Activated gamma-delta T cell (primary cell): ENCODE data around the gene TMCO4.
A peak's percentile ranks its signal among the peaks of the same experiment; 100 is the strongest.
"Not testable (repeated sequence)": the region's sequence is repeated elsewhere in the genome, so short reads cannot be mapped to it uniquely, and the experiment has no call there.

Experiments used
- DNase-seq: peaks from one replicate; lab custom pipeline; 2025; lab: John Stamatoyannopoulos, UW

The TMCO4 gene

DNA sequence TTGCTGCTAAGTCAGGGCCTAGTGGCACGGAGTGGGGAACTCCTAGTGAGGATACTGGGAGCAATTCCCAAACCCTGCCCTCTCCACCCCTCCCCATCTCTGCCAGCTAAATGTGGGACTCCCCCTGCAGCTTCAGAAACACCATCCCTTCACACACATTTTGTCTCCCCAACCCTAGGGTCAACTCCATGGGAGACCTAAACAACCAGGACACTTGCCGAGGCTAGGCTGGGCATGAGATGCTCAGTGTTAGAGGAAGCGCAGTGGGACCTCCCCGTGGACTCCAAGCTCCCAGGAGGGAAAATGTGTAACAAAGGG, 13.9 kb upstream of the TMCO4 start:
- DNase-seq: no peak

DNA sequence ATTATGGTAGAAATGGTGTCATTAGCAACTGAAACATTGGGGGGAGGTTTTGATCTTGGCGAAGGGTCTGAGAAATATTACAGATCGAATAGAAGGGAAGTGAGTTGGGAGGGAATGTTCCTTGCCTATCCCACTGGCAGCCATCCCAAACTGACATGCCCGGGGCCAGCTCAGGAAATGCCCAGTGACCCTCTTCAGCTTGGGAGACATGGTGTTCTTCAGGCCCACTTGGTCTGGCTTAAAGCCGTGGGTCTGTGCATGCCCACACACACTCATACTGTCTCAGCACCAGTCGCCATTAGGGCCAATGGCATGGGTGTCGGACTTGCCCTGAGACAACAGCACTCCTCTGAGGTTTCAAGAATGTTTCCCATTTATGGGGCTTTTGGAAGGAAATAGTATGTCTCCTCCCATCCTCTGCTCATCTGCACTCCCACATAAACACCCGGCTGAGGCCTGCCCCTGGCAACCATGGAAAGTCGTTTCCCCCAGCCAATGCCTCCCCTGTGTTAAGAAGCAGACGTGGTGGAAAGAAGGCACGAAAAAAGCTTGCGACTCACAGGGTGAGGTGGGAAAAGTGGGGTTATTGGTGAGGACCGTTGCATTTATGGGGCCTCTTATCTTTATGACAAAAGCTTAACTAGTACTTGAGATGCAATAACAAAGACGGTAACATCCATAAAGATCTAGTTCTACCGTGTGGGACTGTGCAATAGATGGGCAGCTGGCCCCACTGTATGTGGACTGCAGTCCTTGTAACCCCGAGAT, 13.3 kb upstream of the TMCO4 start:
- DNase-seq: no peak

DNA sequence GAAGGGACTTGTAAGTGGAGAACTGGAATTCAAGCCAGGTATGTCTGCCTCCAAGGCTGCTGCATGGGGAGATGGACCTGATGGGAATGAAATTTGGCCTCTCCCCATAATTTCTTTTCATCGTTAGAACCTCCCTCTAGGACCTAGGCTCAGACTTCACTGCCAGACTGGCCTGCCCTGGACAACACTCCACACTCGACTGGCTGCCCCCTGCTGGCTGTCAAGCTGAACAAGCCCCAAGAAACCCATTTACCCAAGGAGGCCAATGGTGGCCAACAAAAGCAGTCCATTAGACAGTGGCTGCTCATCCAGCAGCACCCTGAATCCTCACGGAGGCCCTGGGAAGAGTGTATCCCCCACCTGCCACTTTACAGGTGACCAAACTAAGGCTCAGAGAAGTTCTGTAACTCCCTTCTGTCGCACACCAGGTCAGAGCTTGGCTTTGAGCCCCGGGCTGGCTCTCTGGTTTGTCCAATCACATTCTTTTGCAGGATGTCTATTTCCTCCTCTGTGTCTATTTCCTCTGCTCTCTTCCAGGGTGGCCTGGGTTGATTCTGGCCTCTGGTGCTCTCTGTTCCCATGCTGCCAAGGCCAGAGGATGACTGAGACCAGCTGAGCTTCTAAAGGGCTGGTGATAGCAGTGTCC, 11.6 kb upstream of the TMCO4 start:
- no peak for DNase-seq

DNA sequence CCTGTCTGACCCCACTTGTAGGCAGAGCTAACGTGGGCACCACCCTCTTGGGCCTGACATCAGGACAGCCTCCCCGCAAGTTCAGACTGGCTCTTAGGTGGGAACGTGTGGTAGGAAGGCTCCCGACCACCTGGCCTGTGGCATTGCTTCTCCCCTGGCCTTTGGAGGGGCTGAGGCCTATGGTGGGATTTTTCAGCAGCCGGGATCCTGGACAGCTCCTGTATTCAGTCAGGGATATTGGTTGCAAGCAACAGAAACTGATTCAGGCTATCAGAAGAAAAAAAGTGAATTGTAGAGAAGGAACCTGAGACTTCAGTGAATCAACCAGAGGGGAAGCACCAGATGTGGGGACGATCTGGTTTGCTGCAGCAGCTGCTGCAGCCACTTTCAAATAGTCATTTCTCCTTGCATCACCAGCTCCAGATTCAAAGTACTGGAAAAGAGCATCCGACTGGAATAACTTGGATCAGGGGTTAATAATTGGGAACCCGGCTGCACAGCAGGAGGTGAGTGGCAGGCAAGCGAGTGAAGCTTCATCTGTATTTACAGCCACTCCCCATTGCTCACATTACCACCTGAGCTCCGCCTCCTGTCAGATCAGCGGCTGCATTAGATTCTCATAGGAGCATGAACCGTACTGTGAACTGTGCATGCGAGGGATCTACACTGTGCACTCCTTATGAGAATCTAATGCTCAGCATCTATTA, 9.5 kb upstream of the TMCO4 start:
- DNase-seq: no peak

DNA sequence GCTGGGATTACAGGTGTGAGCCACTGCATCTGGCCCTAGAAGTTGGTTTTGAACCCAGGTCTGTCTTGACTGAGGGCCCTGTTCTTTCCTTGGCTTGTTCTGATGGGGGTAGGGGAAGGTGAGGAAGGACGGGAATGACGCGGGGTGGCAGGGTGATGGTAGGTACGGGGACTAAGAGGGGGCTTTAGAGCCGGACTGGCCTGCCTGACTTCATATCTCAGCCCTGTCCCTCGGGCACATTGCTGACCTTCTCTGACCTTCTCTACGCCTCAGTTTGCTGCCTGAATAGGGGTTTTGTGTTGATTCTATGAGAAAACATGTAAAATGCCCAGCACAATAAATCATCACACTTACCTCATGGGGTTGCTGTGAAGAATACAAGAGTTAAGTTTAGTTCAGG, 8.6 kb upstream of the TMCO4 start:
- DNase-seq: no peak

DNA sequence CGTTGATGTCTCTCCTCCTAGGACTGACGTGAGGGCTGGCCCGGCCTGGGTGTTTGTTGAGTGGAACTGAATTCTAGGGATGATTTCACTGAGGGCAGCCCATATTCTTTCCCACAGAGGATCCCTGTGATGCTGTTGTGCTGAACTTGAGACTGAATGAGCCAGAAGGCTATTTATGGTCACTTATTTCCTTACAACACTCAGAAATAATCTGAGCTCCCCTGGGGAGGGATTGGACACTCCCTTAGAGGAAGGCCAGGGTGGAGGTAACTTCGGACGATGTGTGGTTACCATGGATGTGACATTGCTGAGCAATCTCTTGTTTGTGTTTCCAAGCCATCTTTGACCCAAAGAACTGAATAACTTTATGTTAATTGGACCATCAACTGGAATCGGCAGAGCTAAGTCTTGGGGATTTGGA, 5.1 kb upstream of the TMCO4 start:
- DNase-seq: no peak

DNA sequence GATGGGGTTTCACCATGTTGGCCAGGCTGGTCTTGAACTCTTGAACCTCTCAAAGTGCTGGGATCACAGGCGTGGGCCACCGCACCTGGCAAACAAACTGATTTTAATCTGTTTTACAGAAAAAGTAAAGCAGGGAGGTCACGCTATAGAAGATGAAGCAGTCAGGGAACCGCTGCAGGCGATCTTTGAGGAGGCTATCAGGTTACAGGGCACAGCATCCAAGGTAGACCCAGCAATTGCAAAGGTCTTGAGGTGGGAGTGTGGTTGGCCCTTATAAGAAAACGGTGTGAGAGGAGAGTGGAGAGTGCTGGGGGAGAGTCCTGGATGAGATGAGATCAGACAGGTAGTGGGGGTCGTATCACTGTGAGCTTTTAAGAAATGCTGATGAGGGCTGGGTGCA, 2.6 kb upstream of the TMCO4 start:
- no peak for DNase-seq

DNA sequence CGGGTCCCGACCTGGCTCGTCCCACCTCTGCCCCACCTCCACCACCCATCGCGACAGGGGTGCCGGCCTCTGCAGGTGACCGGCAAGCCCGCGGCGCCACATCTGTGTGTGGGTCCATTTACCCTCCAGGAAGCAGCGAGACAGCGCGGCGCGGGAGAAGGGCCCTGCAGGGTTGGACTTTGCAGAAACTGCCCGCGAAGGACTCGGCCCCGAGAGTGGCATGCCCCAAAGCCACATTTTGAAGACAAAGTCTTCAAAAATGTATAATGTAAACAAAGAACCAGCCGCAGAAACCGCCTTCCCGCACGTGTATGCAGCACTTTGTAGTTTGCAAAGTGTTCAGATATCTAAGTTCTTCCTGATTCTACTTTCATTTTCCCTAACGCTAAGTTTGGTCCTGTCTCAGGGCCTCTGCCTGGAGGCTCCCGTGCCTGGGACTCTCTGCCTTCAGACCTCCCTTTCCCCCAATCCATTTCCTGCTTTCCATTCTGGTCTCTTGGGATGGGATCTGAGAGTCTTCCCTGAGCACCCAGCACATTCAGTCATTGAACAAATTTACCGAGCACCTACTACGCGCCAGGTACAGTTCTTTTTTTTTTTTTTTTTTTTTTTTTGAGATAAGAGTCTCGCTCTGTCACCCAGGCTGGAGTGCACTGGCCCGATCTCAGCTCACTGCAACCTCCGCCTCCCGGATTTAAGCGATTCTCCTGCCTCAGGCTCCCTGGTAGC, 524 bp upstream of the TMCO4 start:
- peak; percentile 29 for DNase-seq

DNA sequence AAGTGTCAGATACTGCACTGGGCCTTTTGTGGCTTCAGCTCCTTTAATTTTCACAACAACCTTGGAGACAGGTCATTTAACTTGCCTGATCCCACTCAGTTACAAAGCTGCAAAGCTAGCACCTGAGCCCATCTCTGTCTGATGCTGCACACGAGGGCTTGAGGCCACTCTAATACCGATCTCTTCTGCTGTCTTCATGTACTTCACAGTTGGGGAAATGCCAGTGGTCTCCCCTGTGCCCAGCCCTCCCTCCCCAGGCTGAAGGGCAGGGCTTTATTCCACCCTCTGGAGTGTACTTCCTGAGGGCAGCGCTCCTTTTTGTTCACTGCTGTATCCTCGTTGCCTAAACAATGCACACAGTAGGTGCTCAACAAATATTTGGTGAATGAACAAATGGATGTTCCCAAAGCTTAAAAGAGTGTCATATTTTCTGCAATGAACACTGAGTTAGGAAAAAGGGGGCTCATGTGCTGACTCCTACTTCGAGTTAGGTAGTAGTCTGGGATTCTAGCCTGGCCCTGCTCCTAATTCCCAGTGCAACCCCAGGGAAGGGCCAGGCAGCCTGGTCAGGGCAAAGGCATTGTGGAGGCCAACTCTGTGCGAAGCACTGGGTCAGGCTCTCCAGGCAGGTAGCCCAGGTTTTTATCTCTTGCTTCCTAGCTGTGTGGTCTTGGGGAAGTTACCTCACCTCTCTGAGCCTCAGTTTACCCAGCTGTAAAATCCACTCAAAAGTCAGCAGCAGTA, 1.1 kb downstream of the TMCO4 start:
- DNase-seq: no peak

DNA sequence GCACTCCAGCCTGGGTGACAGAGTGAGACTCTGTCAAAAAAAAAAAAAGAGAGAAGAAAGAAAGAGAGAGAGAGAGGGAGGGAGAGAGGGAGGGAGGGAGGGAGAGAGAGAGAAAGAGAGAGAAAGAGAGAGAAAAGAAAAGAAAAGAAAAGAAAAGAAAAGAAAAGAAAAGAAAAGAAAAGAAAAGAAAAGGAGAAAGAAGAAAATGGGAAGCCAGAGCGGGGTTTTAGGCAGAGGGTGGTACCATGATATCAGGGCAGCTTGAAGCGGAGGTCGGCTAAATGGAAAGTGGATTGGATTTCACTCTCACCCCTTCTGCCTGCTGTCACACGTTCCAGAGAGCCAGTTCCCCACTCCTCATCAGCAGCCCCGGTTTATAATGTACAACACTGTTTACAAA, 1.9 kb downstream of the TMCO4 start:
- no peak for DNase-seq

DNA sequence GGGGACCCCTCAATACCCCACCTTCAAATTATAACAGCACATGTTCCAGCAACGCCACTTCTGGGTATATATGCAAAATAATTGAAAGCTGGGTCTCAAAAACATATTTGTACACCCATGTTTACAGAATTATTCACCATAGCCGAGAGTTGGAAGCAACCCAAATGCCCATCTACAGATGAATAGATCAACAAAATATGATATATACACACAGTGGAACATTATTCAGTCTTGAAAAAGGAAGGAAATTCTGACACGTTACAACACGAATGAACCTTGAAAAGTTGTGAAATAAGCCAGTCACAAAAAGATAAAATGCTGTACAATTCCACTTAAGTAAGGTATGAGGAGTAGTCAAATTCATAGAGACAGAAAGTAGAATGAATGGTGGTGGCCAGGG, 5.1 kb downstream of the TMCO4 start:
- no peak for DNase-seq

DNA sequence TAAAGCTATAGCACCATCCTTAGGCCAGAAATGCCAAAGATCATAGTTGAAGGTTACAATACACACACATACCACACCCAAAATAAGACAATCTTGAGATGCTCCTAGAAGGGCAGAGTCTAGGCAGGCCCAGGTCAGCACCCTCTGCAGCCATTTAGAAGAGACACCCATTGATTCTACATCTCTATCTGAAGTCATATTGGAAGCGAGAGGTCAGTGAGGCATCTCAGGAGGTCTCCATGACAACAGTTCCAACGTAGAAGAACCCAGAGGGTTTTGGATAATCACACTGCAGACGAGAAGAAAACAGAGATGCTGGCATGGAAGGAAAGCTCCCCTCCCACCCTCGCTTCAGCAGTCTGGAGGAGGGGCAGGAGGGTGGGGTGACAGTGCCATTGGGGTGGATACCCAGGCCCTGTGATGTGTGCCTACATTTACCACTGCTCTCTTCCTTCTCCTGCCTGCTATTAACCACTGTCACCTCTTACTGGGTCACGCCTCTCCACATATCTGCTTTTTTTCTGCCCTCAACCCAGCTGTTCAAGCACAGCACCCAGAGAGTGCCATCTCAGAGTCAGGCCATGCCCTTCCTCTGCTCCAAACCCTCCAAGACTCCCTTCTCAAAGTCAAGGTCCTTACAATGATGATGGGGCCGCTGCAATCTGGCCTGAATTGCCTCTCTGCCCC, 6.2 kb downstream of the TMCO4 start:
- no peak for DNase-seq

DNA sequence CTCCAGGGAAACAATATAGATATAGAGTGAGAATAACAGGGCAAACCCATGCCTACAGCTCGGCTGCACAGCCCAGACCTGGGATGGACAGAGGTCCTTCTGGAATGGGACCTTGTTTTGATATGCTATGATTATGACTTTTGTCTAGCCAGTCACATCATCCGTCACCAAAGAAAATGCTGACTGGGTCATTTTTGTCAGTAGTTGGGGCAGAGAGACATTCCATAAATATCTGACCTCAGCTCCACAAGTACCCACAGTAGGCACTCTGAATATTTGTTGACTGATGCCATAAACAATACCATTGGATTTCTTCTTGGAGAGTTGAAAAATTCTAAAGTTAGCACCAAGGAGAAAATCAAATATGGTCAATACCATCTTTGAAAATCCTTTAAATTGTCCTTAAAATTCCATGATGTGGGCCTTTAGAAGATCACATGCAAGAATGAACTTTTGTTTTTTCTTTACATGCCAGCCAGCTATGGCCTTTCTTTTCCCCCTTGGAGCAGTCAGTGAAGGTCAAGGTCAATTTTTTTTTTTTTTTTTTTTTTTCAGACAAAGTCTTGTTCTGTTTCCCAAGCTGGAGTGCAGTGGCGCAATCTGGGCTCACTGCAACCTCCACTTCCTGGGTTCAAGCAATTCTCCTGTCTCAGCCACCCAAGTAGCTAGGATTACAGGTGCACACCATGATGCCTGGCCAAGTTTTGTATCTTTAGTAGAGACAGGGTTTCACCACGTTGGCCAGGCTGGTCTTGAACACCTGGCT, 7.3 kb downstream of the TMCO4 start:
- no peak for DNase-seq

DNA sequence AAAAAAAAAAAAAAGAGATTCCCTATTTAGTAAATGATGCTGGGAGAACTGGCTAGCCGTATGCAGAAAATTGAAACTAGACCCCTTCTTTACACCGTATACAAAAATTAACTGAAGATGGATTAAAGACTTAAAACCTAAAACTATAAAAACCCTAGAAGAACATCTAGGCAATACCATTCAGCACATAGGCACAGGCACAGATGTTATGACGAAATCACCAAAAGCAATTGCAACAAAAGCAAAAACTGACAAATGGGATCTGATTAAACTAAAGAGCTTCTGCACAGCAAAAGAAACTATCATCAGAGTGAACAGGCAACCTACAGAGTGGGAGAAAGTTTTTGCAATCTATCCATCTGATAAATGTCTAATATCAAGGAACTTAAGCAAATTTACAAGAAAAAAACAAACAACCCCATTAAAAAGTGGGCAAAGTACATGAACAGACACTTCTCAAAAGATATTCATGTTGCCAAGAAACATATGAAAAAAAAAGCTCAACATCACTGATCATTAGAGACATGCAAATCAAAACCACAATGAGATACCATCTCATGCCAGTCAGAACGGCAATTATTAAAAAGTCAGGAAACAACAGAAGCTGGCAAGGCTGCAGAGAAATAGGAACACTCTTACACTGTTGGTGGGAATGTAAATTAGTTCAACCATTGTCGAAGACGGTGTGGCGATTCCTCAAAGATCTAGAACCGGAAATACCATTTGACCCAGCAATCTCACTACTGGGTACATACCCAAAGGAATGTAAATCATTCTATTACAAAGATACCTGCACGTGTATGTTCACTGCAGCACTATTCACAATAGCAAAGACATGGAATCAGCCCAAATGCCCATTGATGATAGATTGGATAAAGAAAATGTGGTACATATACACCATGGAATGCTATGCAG, 9.4 kb downstream of the TMCO4 start:
- not testable (repeated sequence) for DNase-seq

DNA sequence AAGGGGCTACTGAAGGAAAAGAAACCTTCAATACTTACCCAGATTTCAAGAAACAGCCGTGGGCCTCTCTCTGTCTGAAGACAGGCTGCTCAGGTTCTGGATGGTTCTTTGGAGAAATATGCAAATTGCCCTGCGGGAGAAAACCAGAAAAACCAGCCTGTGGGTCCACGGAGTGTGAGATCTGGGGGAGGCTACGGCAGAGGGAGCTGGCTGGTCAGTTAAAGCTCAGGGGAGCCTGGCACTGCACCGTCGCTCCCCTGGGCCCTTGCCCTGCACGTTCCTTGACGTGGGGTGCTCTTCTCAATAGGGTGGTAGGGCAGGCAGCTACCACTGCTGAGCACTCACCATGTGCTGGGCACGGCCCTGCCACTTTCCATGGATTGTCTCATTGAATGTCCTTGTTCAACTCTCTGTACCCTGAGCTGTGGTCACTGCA, 12.7 kb downstream of the TMCO4 start:
- no peak for DNase-seq

DNA sequence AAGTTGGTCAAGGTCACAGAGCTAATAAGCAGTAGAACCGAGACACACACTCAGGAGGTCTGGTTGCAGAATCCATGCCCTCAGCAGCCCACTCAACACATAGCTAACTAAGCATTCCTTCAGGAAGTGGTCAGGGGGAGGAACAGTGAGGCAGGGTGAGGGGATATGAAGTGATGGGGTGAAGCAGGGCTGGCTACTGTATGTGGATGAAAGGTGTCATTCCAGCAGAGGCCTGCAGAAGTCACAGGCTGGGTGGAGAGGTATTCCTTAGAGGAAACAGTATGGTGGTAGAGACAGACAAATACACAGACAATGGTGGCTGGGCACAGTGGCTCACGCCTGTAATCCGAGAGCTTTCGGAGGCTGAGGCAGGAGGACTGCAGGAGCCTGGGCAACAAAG, 14.1 kb downstream of the TMCO4 start:
- no peak for DNase-seq

DNA sequence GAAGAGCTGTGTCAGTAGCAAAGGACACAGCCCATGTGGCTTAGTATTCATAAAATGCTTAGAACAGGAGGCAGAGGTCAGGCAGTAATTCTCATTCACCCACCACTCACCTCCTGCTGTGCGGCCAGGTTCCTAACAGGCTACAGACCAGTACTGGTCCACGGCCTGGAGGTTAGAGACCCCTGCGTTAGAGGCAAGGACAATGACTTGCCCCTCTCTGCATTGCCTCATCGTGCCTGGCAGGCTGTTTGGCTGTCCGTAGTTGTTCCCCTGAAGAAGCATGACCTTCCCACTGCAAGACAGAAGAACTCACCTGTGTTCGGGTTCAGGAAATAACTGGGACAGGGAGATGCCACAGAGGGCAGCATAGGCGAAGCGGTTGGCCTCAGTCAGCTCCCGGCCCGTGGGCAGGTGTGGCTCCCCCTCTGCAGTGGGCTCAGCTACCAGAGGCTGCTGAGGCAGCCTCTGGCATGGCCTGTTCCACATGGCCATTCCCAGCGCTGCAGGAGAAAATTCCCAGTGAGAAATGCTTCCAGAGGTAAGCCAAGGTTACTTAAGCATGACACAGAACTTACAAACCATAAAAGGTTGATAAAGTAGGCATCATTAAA, 19.3 kb downstream of the TMCO4 start:
- no peak for DNase-seq

DNA sequence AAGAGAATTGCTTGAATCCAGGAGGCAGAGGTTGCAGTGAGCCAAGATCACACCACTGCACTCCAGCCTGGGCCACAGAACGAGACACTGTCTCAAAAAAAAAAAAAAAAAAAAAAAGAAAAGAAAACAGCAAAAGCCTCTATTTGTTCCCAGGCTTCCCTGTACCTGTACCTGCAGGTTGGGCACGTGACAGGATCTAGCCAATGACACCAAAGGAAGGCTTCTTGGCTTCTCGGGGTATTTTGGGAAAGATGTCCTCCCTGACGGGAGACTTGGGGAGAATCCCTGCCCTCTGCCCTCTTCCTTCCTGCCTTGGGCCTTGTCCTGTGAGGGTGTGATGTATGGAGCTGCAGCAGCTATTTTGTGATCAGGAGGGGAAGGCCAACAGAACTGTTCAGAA, 22.8 kb downstream of the TMCO4 start:
- no peak for DNase-seq

DNA sequence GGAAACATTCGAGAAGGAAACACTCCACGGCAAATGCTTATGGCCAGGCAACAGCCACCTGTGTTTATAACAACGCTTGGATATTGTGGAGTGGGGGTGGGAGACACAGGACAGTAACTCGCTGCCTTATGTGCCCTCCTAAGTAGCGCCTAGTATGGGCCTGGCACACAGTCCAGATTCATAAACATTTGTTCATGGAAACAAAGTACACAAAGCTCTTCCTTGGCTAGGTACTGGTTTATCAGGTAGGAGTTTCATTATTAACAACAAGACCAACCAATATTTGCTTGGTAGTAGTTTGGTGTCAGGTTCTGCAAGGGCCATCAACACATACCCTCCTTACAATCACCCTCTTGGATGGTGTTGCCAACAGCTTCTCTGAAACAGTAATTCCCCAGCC, 23.4 kb downstream of the TMCO4 start:
- DNase-seq: no peak
